ENCODE results near the gene ACSBG1. TPM values are rescaled to one million over a fixed set of nuclear protein-coding genes. Genes with fewer than 3 reads are reported as not detected.

Gene ACSBG1
- total RNA-seq, 1 donor from 2014 or later: not detected

GRCh38 chr15:78171864-78172472, 62.4 kb downstream of the ACSBG1 start:
- FAIRE-seq (no peak), DNase-seq (ENCODE audit: low read depth) (no peak)
- Histone ChIP-seq H3K4me3 (ENCODE audit: low read depth, low read length) (no peak overlapping the region), H3K27me3 (ENCODE audit: control insufficient read depth, insufficient read depth, low read length) (no peaks in the 10 kb centered on the region), H3K36me3 (ENCODE audit: control insufficient read depth, insufficient read depth, low read length) (peaks cover 10% of the 10 kb centered on the region)
- TF ChIP-seq CTCF (IDR thresholded peaks at IDR 0.05; ENCODE audit: insufficient read depth, low read length, severe bottlenecking): no peak

- no peaks in the 10 kb centered on the region for H3K27me3 ChIP-seq (ENCODE audit: control insufficient read depth, insufficient read depth, low read length)
- H3K4me3 ChIP-seq (ENCODE audit: low read depth, low read length): no peak overlapping the region
- H3K36me3 ChIP-seq (ENCODE audit: control insufficient read depth, insufficient read depth, low read length): peaks cover 12% of the 10 kb centered on the region
- no peak for TF ChIP-seq CTCF (IDR thresholded peaks at IDR 0.05; ENCODE audit: insufficient read depth, low read length, severe bottlenecking)
- FAIRE-seq (no peak), DNase-seq (ENCODE audit: low read depth) (no peak)
These were observed 63.3 kb downstream of the ACSBG1 start for GRCh38 chr15:78170848-78171773.

DNA sequence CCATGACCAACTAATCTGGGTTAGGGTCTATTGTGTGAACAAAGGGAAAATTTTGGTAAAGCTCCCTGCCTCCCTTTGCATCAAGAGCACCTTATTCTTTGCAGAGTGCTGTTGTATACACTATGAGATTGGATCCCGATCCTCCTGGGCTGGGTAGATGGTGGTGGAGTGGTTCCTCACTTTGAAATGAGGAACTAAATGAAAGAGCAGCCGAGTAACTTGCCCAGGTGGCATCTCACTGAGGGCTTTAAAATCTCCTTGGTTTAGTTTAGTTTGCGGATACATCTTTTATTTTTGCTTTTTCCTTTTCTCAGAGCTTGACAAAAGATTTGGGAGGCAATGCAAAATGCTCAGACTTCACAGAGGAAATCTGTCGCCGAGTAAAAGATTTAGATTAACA, 65.8 kb downstream of the ACSBG1 start:
- TF ChIP-seq CTCF (IDR thresholded peaks at IDR 0.05; ENCODE audit: insufficient read depth, low read length, severe bottlenecking): no peak
- Histone ChIP-seq H3K36me3 (ENCODE audit: control insufficient read depth, insufficient read depth, low read length) (peaks cover 15% of the 10 kb centered on the region), H3K4me3 (ENCODE audit: low read depth, low read length) (no peak overlapping the region), H3K27me3 (ENCODE audit: control insufficient read depth, insufficient read depth, low read length) (no peaks in the 10 kb centered on the region)
- no peak for FAIRE-seq
- DNase-seq (ENCODE audit: low read depth): no peak

DNA sequence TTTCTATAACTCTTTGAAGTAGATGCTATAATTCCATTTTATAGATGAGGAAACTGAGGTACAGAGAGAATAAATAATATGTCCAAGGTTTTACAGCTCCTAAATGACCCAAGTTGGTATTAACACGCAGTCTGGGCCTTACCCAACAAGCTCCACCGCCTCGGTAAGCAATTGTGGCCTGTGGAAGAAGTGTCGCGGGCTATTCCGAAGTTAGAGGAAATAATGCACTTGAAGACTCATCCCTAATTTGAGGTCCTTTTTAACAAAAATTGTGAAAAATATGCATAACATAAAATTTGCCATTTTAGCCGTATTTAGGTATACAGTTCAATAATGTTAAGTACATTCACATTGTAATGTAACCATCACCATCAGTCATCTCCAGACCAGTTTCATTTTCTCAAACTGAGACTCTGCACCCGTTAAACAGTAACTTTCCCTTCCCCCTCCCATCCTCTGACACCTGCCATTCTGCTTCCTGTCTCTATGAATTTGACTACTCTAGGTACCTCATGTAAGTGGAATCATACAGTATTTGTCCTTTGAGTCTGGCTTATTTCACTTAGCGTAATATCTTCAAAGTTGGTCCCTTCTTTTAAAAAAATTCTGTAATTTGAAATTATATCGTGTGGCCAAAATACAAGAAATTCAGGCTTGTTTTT, 67.0 kb downstream of the ACSBG1 start:
- no peak for DNase-seq (ENCODE audit: low read depth)
- Histone ChIP-seq H3K4me3 (ENCODE audit: low read depth, low read length) (no peak overlapping the region), H3K27me3 (ENCODE audit: control insufficient read depth, insufficient read depth, low read length) (no peaks in the 10 kb centered on the region), H3K36me3 (ENCODE audit: control insufficient read depth, insufficient read depth, low read length) (peaks cover 15% of the 10 kb centered on the region)
- no peak for FAIRE-seq
- TF ChIP-seq CTCF (IDR thresholded peaks at IDR 0.05; ENCODE audit: insufficient read depth, low read length, severe bottlenecking): no peak

GRCh38 chr15:78164010-78164409, 70.4 kb downstream of the ACSBG1 start:
- no peak for TF ChIP-seq CTCF (IDR thresholded peaks at IDR 0.05; ENCODE audit: insufficient read depth, low read length, severe bottlenecking)
- no peaks in the 10 kb centered on the region for H3K27me3 ChIP-seq (ENCODE audit: control insufficient read depth, insufficient read depth, low read length)
- H3K4me3 ChIP-seq (ENCODE audit: low read depth, low read length): no peak overlapping the region
- DNase-seq (ENCODE audit: low read depth): no peak
- H3K36me3 ChIP-seq (ENCODE audit: control insufficient read depth, insufficient read depth, low read length): peaks cover 12% of the 10 kb centered on the region
- FAIRE-seq: no peak

Measured in bronchial epithelial cell (primary cell).